GM12874 (cell line): Measurements from ENCODE around the gene TDRD3.

ENCODE experiments used
- TF ChIP-seq, protein P1 (sequence below): IDR thresholded peaks from 2 replicates; pipeline ENCODE4 v1.5.1; 2011; ENCODE audit warnings: low read depth, mild to moderate bottlenecking, control low read depth, low read length, moderate library complexity; ENCODE audit not compliant: insufficient read depth

Gene TDRD3

DNA sequence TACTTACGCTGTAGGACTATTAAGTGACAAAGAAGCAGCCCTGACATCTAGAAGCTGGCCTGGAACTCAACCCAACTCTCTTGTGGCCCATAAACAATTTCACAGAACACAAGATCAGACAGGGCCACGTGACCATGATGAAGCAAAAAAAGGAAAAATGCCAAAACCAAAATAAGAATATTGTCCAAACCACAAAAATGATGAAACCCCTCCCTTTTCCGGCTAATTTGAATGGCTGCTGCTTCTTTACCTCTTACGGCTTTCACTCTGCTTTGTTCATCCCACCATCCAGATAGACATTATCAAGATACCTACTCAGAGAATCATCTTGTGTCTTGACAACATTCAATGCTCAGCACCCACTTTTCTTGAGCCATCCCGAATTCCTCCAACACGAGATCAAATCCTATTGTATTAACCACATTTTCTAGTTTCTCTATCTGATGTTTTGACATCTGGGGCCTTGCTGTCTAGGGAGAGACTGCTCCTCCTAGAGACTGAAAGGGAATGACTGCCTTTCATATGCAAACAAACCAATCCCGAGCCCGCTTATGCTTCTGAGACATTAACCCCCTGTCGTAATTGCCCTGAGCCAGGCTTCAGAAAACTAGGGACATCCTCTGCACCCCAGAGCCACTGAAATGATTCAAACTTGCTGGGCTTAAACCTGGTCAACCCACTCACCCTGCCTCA, 186.3 kb downstream of the TDRD3 start:
- TF ChIP-seq, protein P1, sequence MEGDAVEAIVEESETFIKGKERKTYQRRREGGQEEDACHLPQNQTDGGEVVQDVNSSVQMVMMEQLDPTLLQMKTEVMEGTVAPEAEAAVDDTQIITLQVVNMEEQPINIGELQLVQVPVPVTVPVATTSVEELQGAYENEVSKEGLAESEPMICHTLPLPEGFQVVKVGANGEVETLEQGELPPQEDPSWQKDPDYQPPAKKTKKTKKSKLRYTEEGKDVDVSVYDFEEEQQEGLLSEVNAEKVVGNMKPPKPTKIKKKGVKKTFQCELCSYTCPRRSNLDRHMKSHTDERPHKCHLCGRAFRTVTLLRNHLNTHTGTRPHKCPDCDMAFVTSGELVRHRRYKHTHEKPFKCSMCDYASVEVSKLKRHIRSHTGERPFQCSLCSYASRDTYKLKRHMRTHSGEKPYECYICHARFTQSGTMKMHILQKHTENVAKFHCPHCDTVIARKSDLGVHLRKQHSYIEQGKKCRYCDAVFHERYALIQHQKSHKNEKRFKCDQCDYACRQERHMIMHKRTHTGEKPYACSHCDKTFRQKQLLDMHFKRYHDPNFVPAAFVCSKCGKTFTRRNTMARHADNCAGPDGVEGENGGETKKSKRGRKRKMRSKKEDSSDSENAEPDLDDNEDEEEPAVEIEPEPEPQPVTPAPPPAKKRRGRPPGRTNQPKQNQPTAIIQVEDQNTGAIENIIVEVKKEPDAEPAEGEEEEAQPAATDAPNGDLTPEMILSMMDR, result no peak

DNA sequence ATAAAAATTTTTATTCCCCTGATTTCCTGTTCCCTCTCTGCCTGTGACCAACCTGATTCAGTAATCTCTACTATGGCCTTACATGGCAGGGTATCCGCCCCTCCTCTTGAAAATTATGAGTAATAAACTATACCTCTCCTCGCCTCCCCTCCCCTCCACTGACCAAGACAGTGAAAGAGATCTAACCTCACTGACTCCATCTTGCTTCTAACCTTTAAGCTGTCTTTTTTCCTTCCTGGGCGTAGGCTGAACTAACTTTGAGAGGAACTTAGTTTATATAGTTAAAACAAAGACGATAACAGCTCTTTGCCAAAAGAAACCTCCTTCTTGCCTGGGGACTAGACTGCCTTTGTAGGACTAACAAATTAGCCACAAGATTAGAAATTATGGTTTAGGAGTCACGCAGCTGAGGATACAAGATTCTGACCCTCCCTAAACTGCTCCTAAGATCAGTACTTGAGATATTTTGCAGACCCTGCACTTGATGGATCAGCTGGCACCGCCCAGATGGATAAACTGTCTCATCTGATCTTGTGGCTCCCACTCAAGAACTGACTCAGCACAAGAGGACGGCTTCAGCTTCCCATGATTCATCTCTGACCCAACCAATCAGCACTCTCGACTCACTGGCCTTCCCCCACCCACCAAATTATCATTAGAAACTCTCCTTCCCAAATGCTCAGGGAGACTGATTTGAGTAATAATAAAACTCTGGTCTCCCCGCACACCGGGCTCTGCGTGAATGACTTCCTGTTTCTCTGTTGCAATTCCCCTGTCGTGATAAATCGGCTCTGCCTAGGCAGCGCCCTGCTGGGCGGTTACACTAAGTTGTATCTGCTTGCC, 187.1 kb downstream of the TDRD3 start:
- TF ChIP-seq, protein P1, result no peak

DNA sequence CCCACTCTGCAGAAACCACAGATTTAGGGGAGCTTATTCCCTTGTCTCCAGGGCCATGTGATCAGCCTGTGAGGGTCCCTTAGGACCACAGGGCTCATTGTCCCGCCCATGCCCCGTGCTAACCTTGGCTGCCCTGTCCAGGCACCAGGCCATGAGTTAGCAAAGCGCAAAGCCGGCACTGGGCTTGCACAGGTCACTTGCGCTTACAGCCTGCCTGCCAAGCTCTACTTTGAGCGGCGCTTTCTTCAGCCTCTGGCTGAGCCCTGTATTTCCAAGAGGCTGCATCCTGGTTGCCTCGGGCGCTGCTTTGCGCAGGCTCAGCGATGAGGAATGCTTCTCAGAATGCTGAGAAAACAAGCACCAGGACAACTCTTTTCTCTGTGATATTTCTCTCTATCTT, 188.0 kb downstream of the TDRD3 start:
- TF ChIP-seq, protein P1, result no peak

DNA sequence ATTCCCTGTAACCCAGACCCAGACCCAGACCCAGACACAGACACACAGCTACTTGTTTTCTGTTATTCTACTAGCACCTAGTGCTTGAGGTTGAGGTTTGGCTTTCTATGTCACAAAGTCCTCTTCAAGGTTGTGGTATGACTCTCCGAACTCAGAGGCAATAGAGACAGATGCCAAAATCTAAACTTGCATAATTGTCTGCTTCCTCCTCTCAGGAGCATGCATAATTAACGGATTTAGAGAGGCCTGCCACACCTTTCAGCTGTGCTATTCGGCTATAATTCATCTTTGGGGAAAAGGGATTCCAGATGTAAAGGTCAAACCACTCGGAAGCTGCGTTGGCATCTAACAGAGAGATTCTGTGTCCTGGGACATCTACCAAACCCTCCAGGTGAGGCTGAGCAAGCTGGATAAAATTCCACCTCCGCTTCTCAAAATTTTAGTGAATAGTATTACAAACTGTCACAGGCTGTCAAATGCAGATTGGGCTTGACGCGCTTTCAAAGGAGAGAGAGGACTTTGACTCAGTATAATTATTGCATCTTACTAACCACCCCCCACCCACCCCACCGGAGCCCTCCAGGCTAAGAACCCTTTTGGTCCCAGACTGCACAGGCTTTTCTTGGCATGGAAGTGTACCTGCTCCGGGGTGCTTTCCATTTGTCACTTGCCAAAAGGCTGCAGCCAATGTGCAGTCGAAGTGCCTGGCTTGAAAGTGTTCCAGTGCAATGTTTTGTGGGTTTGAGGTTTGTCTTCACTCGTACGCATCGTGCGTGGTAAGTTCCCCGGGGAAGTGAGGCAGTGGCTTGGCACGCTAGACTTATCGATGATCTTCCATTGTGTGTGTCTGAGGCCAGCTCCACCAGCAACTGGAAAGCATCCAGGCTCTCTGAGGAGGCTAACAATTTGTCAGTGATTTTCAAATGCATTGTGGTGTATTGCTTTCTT, 194.1 kb downstream of the TDRD3 start:
- TF ChIP-seq, protein P1, result no peak

DNA sequence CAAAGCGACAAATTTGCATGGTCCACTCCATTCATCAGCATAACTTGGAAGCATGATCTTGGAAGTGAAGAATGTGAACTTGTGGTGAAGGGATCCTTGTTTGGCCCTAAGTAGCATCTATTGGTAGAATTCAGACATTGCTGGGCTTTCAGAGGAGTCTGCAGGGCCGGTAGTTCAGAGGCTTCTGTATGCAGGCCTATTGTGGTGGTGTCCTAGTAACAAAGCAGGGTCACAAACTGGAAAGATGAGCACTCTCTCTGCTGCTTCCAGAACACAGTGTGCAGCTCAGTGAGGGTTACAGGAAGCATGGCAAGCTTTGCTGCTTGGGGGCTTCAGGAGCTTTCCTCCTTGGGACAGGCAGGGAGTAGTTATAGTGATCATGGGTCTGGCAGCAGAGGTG, 206.0 kb downstream of the TDRD3 start:
- TF ChIP-seq, protein P1, result no peak

DNA sequence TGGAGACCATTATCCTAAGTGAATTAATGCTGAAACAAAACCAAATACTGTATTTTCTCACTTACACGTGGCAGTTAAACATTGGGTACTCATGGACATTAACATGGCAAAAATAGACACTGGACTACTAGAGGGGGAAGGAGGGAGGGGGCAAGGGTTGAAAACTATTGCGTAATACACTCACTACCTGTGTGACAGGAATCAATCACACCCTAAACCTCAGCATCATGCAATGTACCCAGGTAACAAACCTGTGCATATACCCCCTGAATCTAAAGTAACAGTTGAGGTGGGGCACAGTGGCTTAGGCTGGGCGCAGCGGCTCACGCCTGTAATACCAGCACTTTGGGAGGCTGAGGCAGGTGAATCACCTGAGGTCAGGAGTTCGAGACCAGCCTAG, 207.0 kb downstream of the TDRD3 start:
- TF ChIP-seq, protein P1, result no peak

DNA sequence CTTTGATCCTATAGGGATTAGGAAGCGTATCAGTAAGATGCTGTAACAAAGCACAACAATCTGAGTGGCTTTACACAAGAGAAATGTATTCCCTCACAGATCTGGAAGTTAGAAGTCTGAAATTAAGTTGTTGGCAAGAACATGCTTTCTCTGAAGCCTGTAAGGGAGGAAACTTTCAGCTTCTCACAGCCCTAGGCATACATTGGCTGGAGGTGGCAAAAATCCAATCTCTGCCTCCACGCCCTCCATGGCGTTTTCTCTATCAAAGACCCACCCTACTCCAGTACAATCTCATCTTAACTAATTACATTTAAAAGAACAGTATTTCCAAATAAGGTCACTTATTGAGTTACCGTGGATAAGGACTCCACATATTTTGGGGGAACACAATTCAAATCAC, 211.9 kb downstream of the TDRD3 start:
- TF ChIP-seq, protein P1, result no peak
